ENCODE results near the gene IGSF3.
"Not testable (repeated sequence)": the region's sequence is repeated elsewhere in the genome, so short reads cannot be mapped to it uniquely, and the experiment has no call there.

Gene IGSF3

GRCh38 chr1:116667078-116667574 lies 407 bp downstream of the IGSF3 start:
- ChIA-PET POLR2A (no interaction called here), CTCF (interaction anchor here (1.2 to 2.7 kb wide), 4 partner anchors 11 to 182 kb away, joined by 3 to 18 read pairs (median 4); no protein-coding TSS in a partner anchor)
- DNase-seq (ENCODE audit: extremely low spot score) = peak; percentile 35
- TF ChIP-seq CTCF (IDR thresholded peaks at IDR 0.05; ENCODE audit: control extremely low read depth, extremely low read depth, low read depth, missing control alignments) = no peak

- peak; percentile 24 for DNase-seq (ENCODE audit: extremely low spot score)
- POLR2A ChIA-PET = no interaction called here
These were observed 1.1 kb downstream of the IGSF3 start for GRCh38 chr1:116666187-116667077.

GRCh38 chr1:116664978-116665371 lies 2.6 kb downstream of the IGSF3 start:
- CTCF ChIA-PET = no interaction called here
- no peak for DNase-seq (ENCODE audit: extremely low spot score)
- TF ChIP-seq CTCF (IDR thresholded peaks at IDR 0.05; ENCODE audit: control extremely low read depth, extremely low read depth, low read depth, missing control alignments) = no peak
- POLR2A ChIA-PET = no interaction called here

More at GRCh38 chr1:116666187-116667077, 1.1 kb downstream of the IGSF3 start:
- CTCF ChIA-PET = interaction anchor here (1.2 to 1.5 kb wide), 3 partner anchors 12 to 182 kb away, joined by 3 to 4 read pairs (median 4); no protein-coding TSS in a partner anchor
- TF ChIP-seq CTCF (IDR thresholded peaks at IDR 0.05; ENCODE audit: control extremely low read depth, extremely low read depth, low read depth, missing control alignments) = no peak

- ChIA-PET POLR2A (no interaction called here), CTCF (no interaction called here)
- TF ChIP-seq CTCF (IDR thresholded peaks at IDR 0.05; ENCODE audit: control extremely low read depth, extremely low read depth, low read depth, missing control alignments) = no peak
- no peak for DNase-seq (ENCODE audit: extremely low spot score)
These were observed 3.1 kb downstream of the IGSF3 start for GRCh38 chr1:116664366-116664977.

GRCh38 chr1:116663821-116664220 lies 3.7 kb downstream of the IGSF3 start:
- ChIA-PET POLR2A (no interaction called here), CTCF (no interaction called here)
- TF ChIP-seq CTCF (IDR thresholded peaks at IDR 0.05; ENCODE audit: control extremely low read depth, extremely low read depth, low read depth, missing control alignments) = no peak
- no peak for DNase-seq (ENCODE audit: extremely low spot score)

GRCh38 chr1:116661633-116662032 lies 5.9 kb downstream of the IGSF3 start:
- no peak for DNase-seq (ENCODE audit: extremely low spot score)
- POLR2A ChIA-PET = no interaction called here
- CTCF ChIA-PET = interaction anchor here (1.5 to 4.7 kb wide), 2 partner anchors 11 to 65 kb away, joined by 5 to 25 read pairs; no protein-coding TSS in a partner anchor
- no peak for TF ChIP-seq CTCF (IDR thresholded peaks at IDR 0.05; ENCODE audit: control extremely low read depth, extremely low read depth, low read depth, missing control alignments)

- DNase-seq (ENCODE audit: extremely low spot score); POLR2A ChIA-PET: not testable (repeated sequence)
- CTCF ChIA-PET = interaction anchor here (4.7 kb wide), 1 partner anchor 14 kb away, joined by 25 read pairs; no protein-coding TSS in a partner anchor
These were observed 8.9 kb downstream of the IGSF3 start for GRCh38 chr1:116658645-116659044.

GRCh38 chr1:116657836-116658235 lies 9.7 kb downstream of the IGSF3 start:
- CTCF ChIA-PET = interaction anchor here (4.7 kb wide), 1 partner anchor 15 kb away, joined by 25 read pairs; no protein-coding TSS in a partner anchor

More at GRCh38 chr1:116657836-116658235, 9.7 kb downstream of the IGSF3 start:
- POLR2A ChIA-PET; DNase-seq (ENCODE audit: extremely low spot score): not testable (repeated sequence)
